GM06990 (cell line): ENCODE results near the gene THOC6.

Source experiments
- DNase-seq: peaks from one replicate; pipeline ENCODE4 v3.0.0-alpha.2; 2011; ENCODE audit not compliant: insufficient read length; ENCODE audit errors: extremely low read depth
- H3K27me3 ChIP-seq: replicated peaks from 2 replicates; pipeline ENCODE4 v1.6.0; 2011; ENCODE audit warnings: low read length; ENCODE audit not compliant: control insufficient read depth, insufficient read depth
- H3K36me3 ChIP-seq: 2 replicates; pipeline ENCODE4 v1.5.1; 2011; ENCODE audit warnings: low read length; ENCODE audit not compliant: control insufficient read depth, insufficient read depth
- H3K4me3 ChIP-seq: replicated peaks from 2 replicates; pipeline ENCODE4 v1.5.1; 2011; ENCODE audit warnings: low read depth, mild to moderate bottlenecking, control low read depth, low read length
- TF ChIP-seq, protein P1 (sequence below): IDR thresholded peaks from 2 replicates; pipeline ENCODE4 v1.5.1; 2011; ENCODE audit warnings: low read length, control low read depth, mild to moderate bottlenecking, inconsistent platforms; ENCODE audit not compliant: insufficient read depth, poor library complexity, severe bottlenecking

The THOC6 gene

DNA sequence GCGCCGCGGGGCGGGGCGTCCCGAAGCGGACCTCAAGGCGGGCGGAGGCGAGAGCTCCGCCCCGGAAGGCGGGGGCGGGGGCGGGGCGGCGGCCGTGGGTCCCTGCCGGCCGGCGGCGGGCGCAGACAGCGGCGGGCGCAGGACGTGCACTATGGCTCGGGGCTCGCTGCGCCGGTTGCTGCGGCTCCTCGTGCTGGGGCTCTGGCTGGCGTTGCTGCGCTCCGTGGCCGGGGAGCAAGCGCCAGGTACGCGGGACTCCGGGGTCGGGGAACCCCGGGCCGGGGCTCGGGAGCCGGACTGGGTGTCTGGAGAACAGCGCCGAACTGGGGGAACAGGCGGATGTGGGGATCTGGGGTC lies 3.6 kb upstream of the THOC6 start, which contains the start of gene TNFRSF12A:
Gene TNFRSF12A (plus strand): TSS at position 122 of the 357 bp plus-strand sequence. CDS start 30 bp downstream, at position 152.
- DNase-seq, result peak; percentile 84
- peak within 1 kb of the TSS; percentile 58 for H3K4me3 ChIP-seq
- TF ChIP-seq, protein P1, sequence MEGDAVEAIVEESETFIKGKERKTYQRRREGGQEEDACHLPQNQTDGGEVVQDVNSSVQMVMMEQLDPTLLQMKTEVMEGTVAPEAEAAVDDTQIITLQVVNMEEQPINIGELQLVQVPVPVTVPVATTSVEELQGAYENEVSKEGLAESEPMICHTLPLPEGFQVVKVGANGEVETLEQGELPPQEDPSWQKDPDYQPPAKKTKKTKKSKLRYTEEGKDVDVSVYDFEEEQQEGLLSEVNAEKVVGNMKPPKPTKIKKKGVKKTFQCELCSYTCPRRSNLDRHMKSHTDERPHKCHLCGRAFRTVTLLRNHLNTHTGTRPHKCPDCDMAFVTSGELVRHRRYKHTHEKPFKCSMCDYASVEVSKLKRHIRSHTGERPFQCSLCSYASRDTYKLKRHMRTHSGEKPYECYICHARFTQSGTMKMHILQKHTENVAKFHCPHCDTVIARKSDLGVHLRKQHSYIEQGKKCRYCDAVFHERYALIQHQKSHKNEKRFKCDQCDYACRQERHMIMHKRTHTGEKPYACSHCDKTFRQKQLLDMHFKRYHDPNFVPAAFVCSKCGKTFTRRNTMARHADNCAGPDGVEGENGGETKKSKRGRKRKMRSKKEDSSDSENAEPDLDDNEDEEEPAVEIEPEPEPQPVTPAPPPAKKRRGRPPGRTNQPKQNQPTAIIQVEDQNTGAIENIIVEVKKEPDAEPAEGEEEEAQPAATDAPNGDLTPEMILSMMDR, result no peak
- H3K36me3 ChIP-seq, result no peaks in the 10 kb centered on the region
- no peaks in the 10 kb centered on the region; the same call in 1 of the 2 replicates for H3K27me3 ChIP-seq

DNA sequence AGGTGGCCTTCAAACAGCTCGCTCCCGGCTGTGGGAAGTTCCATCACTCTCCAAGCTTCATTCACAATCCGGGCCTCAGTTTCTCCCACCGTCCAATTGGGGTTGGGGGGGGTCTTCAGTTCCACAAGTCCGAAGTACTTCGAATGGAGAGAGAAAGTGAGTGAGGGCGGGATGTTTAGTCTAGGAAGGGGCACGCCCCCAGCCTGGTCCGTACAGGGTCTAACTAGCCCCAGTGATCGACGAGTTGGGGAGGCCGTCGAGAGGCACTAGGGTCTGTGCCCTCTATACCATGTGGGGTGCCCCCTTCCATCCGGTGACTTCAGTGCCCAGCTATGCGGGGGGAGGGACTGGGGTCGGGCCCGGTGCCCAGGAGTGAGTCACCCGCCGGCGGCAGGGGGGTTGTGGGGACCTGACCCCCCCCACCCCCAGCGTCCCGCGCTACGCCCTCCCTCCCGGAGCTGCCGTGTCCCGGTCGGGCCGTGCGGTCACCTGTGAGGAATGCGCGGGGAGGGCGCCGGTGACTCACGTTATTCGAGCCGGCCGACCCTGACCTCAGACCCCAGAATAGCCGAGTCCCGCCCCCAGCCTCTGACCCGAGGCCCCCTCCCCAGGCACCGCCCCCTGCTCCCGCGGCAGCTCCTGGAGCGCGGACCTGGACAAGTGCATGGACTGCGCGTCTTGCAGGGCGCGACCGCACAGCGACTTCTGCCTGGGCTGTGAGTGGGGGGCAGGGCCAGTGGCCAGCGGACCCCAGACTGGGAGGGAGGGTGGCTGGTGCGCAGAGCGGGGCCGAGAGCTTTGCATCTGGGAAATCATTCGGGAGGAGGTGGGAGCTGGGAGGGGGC lies 3.0 kb upstream of the THOC6 start:
- no peak for DNase-seq
- no peaks in the 10 kb centered on the region; the same call in 1 of the 2 replicates for H3K27me3 ChIP-seq
- TF ChIP-seq, protein P1, result no peak
- peak overlapping the region; percentile 56 for H3K4me3 ChIP-seq
- H3K36me3 ChIP-seq, result no peaks in the 10 kb centered on the region; the same call in none of the 2 replicates

DNA sequence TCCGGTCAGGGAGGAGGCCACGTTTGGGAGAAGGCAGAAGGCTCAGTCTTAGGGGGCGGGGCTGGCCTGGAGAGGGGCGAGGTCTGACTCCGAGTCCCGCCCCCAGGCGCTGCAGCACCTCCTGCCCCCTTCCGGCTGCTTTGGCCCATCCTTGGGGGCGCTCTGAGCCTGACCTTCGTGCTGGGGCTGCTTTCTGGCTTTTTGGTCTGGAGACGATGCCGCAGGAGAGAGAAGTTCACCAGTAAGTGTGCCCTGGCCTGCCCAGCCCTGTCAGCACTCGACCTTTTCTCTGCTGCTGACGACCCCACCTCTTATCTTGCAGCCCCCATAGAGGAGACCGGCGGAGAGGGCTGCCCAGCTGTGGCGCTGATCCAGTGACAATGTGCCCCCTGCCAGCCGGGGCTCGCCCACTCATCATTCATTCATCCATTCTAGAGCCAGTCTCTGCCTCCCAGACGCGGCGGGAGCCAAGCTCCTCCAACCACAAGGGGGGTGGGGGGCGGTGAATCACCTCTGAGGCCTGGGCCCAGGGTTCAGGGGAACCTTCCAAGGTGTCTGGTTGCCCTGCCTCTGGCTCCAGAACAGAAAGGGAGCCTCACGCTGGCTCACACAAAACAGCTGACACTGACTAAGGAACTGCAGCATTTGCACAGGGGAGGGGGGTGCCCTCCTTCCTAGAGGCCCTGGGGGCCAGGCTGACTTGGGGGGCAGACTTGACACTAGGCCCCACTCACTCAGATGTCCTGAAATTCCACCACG lies 2.2 kb upstream of the THOC6 start:
- Histone ChIP-seq H3K4me3 (peak overlapping the region; percentile 56), H3K36me3 (peaks cover 8% of the 10 kb centered on the region), H3K27me3 (no peaks in the 10 kb centered on the region; the same call in 1 of the 2 replicates)
- TF ChIP-seq, protein P1, result peak; percentile 50
- DNase-seq, result peak; percentile 79

DNA sequence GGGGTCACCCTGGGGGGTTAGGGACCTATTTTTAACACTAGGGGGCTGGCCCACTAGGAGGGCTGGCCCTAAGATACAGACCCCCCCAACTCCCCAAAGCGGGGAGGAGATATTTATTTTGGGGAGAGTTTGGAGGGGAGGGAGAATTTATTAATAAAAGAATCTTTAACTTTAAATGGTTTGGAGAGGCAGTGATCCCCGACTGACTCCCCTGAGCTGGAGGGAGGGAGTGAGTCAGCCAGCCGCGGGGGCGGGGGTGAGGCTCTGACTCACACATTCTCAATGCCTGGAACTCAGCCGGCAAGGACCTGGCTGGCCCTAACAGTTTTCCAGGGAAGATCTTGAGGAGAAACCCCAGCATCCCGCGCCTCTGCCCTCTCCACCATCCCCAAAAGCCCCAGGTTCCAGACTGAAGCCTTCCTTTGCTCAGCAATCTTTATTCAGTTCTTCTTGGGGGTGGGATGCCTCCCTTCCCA lies 1.6 kb upstream of the THOC6 start:
- no peak overlapping the region for H3K4me3 ChIP-seq

DNA sequence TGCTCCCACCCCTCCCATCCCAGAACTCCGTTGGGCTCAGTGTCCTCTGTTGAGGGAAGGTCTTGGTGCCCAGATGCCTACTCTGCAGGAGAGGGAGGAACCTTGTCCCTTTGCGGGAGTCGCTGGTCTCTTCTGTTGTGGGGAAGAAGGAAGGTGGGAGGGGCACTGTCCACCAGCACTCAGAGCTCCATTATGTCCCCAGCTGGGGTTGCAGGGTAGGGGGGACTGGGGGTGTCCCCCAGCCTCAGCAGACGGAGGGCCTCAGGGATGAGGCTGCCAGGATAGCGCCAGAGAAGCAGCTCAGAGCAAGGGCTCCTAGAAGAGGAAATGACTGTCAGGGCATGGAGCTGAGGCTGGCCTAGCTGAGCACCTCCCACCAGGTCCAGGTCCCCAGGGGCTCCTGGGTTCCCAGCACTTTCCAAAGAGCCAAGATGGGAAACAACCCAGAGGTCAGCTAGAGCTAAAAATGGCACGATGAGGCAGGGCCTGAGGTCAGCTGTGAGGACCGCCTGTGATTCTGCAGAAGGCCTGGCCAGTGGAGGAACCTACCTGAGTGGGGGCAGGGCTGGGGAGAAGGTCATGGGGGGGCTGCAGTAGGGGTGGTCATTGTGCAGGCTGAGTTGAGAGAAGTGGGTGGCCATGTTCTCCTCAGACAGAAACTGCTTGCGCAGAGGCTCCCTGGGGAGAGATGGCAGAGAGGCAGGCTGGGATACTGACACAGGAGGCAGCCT lies 986 bp upstream of the THOC6 start:
- H3K36me3 ChIP-seq, result peaks cover 15% of the 10 kb centered on the region
- no peak for DNase-seq
- TF ChIP-seq, protein P1, result no peak
- H3K27me3 ChIP-seq, result no peaks in the 10 kb centered on the region
- peak overlapping the region; percentile 82 for H3K4me3 ChIP-seq

More for the DNA sequence above, 1.6 kb upstream of the THOC6 start:
- Histone ChIP-seq H3K27me3 (no peaks in the 10 kb centered on the region), H3K36me3 (peaks cover 14% of the 10 kb centered on the region)
- DNase-seq, result no peak
- TF ChIP-seq, protein P1, result no peak
